SK-N-MC (cell line): Measurements from ENCODE around the gene PYM1.

ENCODE experiments used
- DNase-seq: peaks from one replicate; pipeline ENCODE4 v3.0.0-alpha.2; 2011; ENCODE audit warnings: low read depth, low spot score
- H3K27ac ChIP-seq: fragments of 200-600 bp; sonication (generic); 2 replicates; pipeline ENCODE4 v1.5.1; 2016; ENCODE audit warnings: mixed run types
- H3K36me3 ChIP-seq: fragments of 200-600 bp; sonication (generic); 2 replicates; pipeline ENCODE4 v1.6.1; 2017; ENCODE audit warnings: antibody characterized with exemption, low read length, mixed read lengths; ENCODE audit not compliant: insufficient read depth
- H3K4me3 ChIP-seq: fragments of 200-600 bp; sonication (generic); 2 replicates; pipeline ENCODE4 v1.5.1; 2016
- H3K9ac ChIP-seq: fragments of 200-600 bp; sonication (generic); 2 replicates; pipeline ENCODE4 v1.8.0; 2017; ENCODE audit warnings: mixed run types, mixed read lengths; ENCODE audit not compliant: insufficient read length
- H3K9me3 ChIP-seq: fragments of 200-600 bp; sonication (generic); 2 replicates; pipeline ENCODE4 v1.6.1; 2017; ENCODE audit warnings: low read depth, mild to moderate bottlenecking, antibody characterized with exemption, low read length, moderate library complexity, mixed read lengths
- EZH2 ChIP-seq: fragments of 200-600 bp; sonication (generic); IDR thresholded peaks from one replicate; pipeline ENCODE4 v1.6.1; 2017; ENCODE audit warnings: antibody characterized with exemption
- FOXP2 ChIP-seq: optimal IDR thresholded peaks from 2 replicates; pipeline ENCODE3; 2011; ENCODE audit warnings: mild to moderate bottlenecking, moderate library complexity; ENCODE audit not compliant: insufficient read depth; ENCODE audit errors: extremely low read length, control extremely low read depth
- POLR2AphosphoS5 ChIP-seq: IDR thresholded peaks from 2 replicates; pipeline ENCODE4 v1.6.1; 2012; ENCODE audit warnings: mild to moderate bottlenecking, low read depth, low read length, borderline replicate concordance

The PYM1 gene

GRCh38 chr12:55927588-55928502 lies at the start of gene PYM1:
TSS of gene PYM1 (minus strand) at chr12:55927894. CDS start at chr12:55927761, 133 bp downstream.
- Histone ChIP-seq H3K36me3 (no peaks in the 10 kb centered on the region), H3K9me3 (no peaks in the 10 kb centered on the region), H3K9ac (peak within 1 kb of the TSS; percentile 97), H3K4me3 (peak within 1 kb of the TSS; percentile 99), H3K27ac (peak within 1 kb of the TSS; percentile 93)
- DNase-seq = no peak
- no peak for TF ChIP-seq EZH2
- TF ChIP-seq POLR2AphosphoS5 = no peak; the same call in 1 of the 2 replicates
- TF ChIP-seq FOXP2 = no peak

- H3K27ac ChIP-seq = peak overlapping the region; percentile 57
- no peak for DNase-seq
- peak overlapping the region; percentile 96 for H3K9ac ChIP-seq
- TF ChIP-seq POLR2AphosphoS5 (no peak), EZH2 (no peak), FOXP2 (no peak)
- no peaks in the 10 kb centered on the region for H3K9me3 ChIP-seq
- peaks cover 20% of the 10 kb centered on the region for H3K36me3 ChIP-seq
- H3K4me3 ChIP-seq = peak overlapping the region; percentile 99
Observed at GRCh38 chr12:55974308-55974730, 46.6 kb upstream of the PYM1 start.

- peak; percentile 99 for DNase-seq
- Histone ChIP-seq H3K4me3 (peak within 1 kb of the TSS; percentile 100), H3K36me3 (peaks cover 26% of the 10 kb centered on the region), H3K9me3 (no peaks in the 10 kb centered on the region), H3K27ac (peak within 1 kb of the TSS; percentile 89), H3K9ac (peak within 1 kb of the TSS; percentile 96)
- TF ChIP-seq POLR2AphosphoS5 (peak; percentile 84), EZH2 (no peak), FOXP2 (no peak)
Observed at GRCh38 chr12:55973599-55974307, 46.1 kb upstream of the PYM1 start, which contains the start of gene RAB5B. TSS of gene RAB5B (plus strand) at chr12:55974078. CDS start at chr12:55986961, 12,883 bp downstream.

- TF ChIP-seq EZH2 (no peak), FOXP2 (no peak), POLR2AphosphoS5 (no peak)
- Histone ChIP-seq H3K36me3 (peaks cover 33% of the 10 kb centered on the region), H3K4me3 (peak overlapping the region; percentile 100), H3K9me3 (no peaks in the 10 kb centered on the region), H3K9ac (peak overlapping the region; percentile 92), H3K27ac (peak overlapping the region; percentile 89)
- no peak for DNase-seq
Observed at GRCh38 chr12:55972911-55973598, 45.4 kb upstream of the PYM1 start.

- Histone ChIP-seq H3K36me3 (peaks cover 35% of the 10 kb centered on the region), H3K9me3 (no peaks in the 10 kb centered on the region), H3K9ac (peak overlapping the region; percentile 92), H3K4me3 (peak overlapping the region; percentile 100), H3K27ac (peak overlapping the region; percentile 89)
- DNase-seq = no peak
- TF ChIP-seq FOXP2 (no peak), POLR2AphosphoS5 (no peak), EZH2 (no peak)
Observed at GRCh38 chr12:55972456-55972855, 44.8 kb upstream of the PYM1 start.

GRCh38 chr12:55972042-55972441 lies 44.3 kb upstream of the PYM1 start:
- no peak for DNase-seq
- peak overlapping the region; percentile 89 for H3K27ac ChIP-seq
- H3K4me3 ChIP-seq = peak overlapping the region; percentile 100
- H3K9me3 ChIP-seq = no peaks in the 10 kb centered on the region
- no peak for TF ChIP-seq FOXP2
- TF ChIP-seq EZH2 = no peak
- no peak for TF ChIP-seq POLR2AphosphoS5
- no peak overlapping the region for H3K9ac ChIP-seq
- H3K36me3 ChIP-seq = peaks cover 35% of the 10 kb centered on the region

- Histone ChIP-seq H3K9ac (no peak overlapping the region), H3K36me3 (peaks cover 35% of the 10 kb centered on the region), H3K4me3 (no peak overlapping the region), H3K9me3 (no peaks in the 10 kb centered on the region), H3K27ac (no peak overlapping the region)
- no peak for DNase-seq
- no peak for TF ChIP-seq EZH2
- no peak for TF ChIP-seq POLR2AphosphoS5
Observed at GRCh38 chr12:55970775-55971174, 43.1 kb upstream of the PYM1 start.

GRCh38 chr12:55969356-55969755 lies 41.7 kb upstream of the PYM1 start:
- TF ChIP-seq FOXP2 = no peak
- TF ChIP-seq POLR2AphosphoS5 = no peak
- TF ChIP-seq EZH2 = no peak
- Histone ChIP-seq H3K9me3 (no peaks in the 10 kb centered on the region), H3K36me3 (peaks cover 35% of the 10 kb centered on the region), H3K4me3 (no peak overlapping the region), H3K27ac (no peak overlapping the region), H3K9ac (no peak overlapping the region)
- no peak for DNase-seq
